HL-60 (cell line): Measurements from ENCODE around the gene CHFR.

Source experiments
- GABPA ChIP-seq: IDR thresholded peaks from 2 replicates; pipeline ENCODE4 v1.6.1; 2012; ENCODE audit warnings: low read depth
- TF ChIP-seq, protein P1 (sequence below): IDR thresholded peaks from one replicate; pipeline ENCODE4 v1.5.1; 2011; ENCODE audit warnings: low read length, control low read depth, inconsistent platforms; ENCODE audit not compliant: insufficient read depth

DNA sequence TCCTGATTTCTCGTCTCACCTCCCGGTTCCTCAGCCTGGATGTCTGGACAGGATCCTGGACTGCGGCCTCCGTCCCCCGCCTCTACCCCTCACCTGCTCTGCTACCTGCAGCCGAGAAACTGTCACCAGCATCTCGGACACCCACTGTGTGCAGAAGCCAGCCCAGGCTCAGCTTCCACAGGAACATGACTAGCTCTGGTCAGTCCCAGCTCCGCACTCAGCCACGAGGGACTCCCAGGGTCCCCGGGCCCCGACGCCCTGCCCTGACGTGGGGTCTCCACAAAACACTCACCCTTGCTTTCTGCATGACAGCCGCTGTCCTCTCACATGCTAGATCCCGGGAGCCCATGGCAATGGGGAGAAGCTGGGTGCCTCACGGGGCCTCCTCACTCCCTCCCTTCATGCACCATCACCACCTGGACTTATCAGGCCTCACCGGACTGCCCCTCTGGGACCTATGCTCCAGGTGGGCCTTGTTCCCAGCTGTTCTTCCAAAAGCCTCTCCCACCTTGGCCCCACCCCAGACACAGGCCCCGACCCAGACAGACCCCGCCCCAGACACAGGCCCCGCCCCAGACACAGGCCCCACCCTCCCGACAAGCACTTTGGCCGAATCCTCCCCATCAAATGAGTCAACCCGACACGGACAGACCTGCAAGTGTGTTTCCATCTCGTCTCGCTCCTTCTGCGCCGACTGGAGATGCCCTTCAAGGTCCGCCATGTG is 98.9 kb downstream of the CHFR start:
- no peak for TF ChIP-seq GABPA
- TF ChIP-seq, protein P1, sequence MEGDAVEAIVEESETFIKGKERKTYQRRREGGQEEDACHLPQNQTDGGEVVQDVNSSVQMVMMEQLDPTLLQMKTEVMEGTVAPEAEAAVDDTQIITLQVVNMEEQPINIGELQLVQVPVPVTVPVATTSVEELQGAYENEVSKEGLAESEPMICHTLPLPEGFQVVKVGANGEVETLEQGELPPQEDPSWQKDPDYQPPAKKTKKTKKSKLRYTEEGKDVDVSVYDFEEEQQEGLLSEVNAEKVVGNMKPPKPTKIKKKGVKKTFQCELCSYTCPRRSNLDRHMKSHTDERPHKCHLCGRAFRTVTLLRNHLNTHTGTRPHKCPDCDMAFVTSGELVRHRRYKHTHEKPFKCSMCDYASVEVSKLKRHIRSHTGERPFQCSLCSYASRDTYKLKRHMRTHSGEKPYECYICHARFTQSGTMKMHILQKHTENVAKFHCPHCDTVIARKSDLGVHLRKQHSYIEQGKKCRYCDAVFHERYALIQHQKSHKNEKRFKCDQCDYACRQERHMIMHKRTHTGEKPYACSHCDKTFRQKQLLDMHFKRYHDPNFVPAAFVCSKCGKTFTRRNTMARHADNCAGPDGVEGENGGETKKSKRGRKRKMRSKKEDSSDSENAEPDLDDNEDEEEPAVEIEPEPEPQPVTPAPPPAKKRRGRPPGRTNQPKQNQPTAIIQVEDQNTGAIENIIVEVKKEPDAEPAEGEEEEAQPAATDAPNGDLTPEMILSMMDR = no peak
